IMR-90 (cell line): ENCODE data around the gene FAM219A. TPM values are rescaled to one million over a fixed set of nuclear protein-coding genes. Genes with fewer than 3 reads are reported as not detected.

Experiments
- ATAC-seq: fragments of 200-7000 bp; cut with Tn5 transposase; 2 replicates; pipeline ENCODE4 v1.9.1; 2020; ENCODE audit warnings: low read depth, mild to moderate bottlenecking, moderate library complexity
- BruUV-seq: library from RNA; stranded (reverse); fragments of 400-500 nt; replicated peaks from 2 replicates; lab custom pipeline; 2021; lab: Mats Ljungman, UMichigan
- CTCF ChIA-PET: fragments of 300-600 bp; formaldehyde crosslinking; extraction: SDS; loops from one replicate; lab custom pipeline; 2021; ENCODE audit warnings: antibody characterized with exemption; lab: Yijun Ruan, JAX
- POLR2A ChIA-PET: fragments of 300-600 bp; sonication (Branson Sonifier 250); formaldehyde crosslinking; loops from one replicate; lab custom pipeline; 2022; ENCODE audit warnings: antibody characterized with exemption; ENCODE audit not compliant: unreplicated experiment; lab: Charles Lee
- DNase-seq: peaks from one replicate; pipeline ENCODE4 v3.0.0; 2013
- H2AFZ ChIP-seq: replicated peaks from 2 replicates; pipeline ENCODE3; 2013; ENCODE audit warnings: low read length, mild to moderate bottlenecking; ENCODE audit not compliant: poor library complexity
- H2AK5ac ChIP-seq: 2 replicates; pipeline ENCODE4 v1.6.1; 2013; ENCODE audit warnings: low read depth, low read length, inconsistent platforms
- H2AK9ac ChIP-seq: replicated peaks from 2 replicates; pipeline ENCODE3; 2013; ENCODE audit warnings: mild to moderate bottlenecking, low read depth, low read length, moderate library complexity; ENCODE audit not compliant: poor library complexity
- H2BK120ac ChIP-seq: 2 replicates; pipeline ENCODE4 v1.6.1; 2013; ENCODE audit warnings: low read depth, low read length, inconsistent platforms
- H2BK15ac ChIP-seq: 3 replicates; pipeline ENCODE4 v1.6.1; 2013; ENCODE audit warnings: low read depth, low read length, inconsistent platforms
- H2BK20ac ChIP-seq: 2 replicates; pipeline ENCODE4 v1.6.1; 2013; ENCODE audit warnings: low read depth, mild to moderate bottlenecking, inconsistent platforms, low read length, moderate library complexity
- H2BK5ac ChIP-seq: 2 replicates; pipeline ENCODE4 v1.6.1; 2013; ENCODE audit warnings: mild to moderate bottlenecking, low read depth, low read length, inconsistent platforms; ENCODE audit not compliant: poor library complexity, severe bottlenecking
- H3K14ac ChIP-seq: replicated peaks from 2 replicates; pipeline ENCODE4 v1.6.1; 2013; ENCODE audit warnings: low read depth, low read length, inconsistent platforms
- H3K18ac ChIP-seq: 2 replicates; pipeline ENCODE4 v1.6.1; 2013; ENCODE audit warnings: low read depth, low read length, control low read depth
- H3K23ac ChIP-seq: 2 replicates; pipeline ENCODE4 v1.6.1; 2013; ENCODE audit warnings: low read depth, low read length, inconsistent platforms
- H3K27ac ChIP-seq: 2 replicates; pipeline ENCODE4 v1.5.1; 2013; ENCODE audit warnings: mild to moderate bottlenecking, control low read depth, low read length; ENCODE audit not compliant: insufficient read depth
- H3K27me3 ChIP-seq: 2 replicates; pipeline ENCODE4 v1.6.1; 2013; ENCODE audit warnings: low read length; ENCODE audit not compliant: control insufficient read depth, insufficient read depth
- H3K36me3 ChIP-seq: 2 replicates; pipeline ENCODE4 v1.6.1; 2013; ENCODE audit warnings: low read length, mixed read lengths; ENCODE audit not compliant: control insufficient read depth, insufficient read depth
- H3K4ac ChIP-seq: 2 replicates; pipeline ENCODE4 v1.6.1; 2013; ENCODE audit warnings: low read depth, low read length, inconsistent platforms
- H3K4me1 ChIP-seq: 2 replicates; pipeline ENCODE4 v1.6.1; 2013; ENCODE audit warnings: low read length, mixed read lengths; ENCODE audit not compliant: control insufficient read depth, insufficient read depth
- H3K4me2 ChIP-seq: 2 replicates; pipeline ENCODE4 v1.6.1; 2013; ENCODE audit warnings: low read depth, mild to moderate bottlenecking, control low read depth, low read length, moderate library complexity
- H3K4me3 ChIP-seq: 2 replicates; pipeline ENCODE4 v1.5.1; 2013; ENCODE audit warnings: low read depth, mild to moderate bottlenecking, control low read depth, low read length, moderate library complexity; ENCODE audit not compliant: insufficient read depth
- H3K56ac ChIP-seq: 2 replicates; pipeline ENCODE4 v1.6.1; 2013; ENCODE audit warnings: low read length, inconsistent platforms; ENCODE audit not compliant: insufficient read depth; ENCODE audit errors: extremely low read depth
- H3K79me1 ChIP-seq, 2 experiments: 2 replicates each; pipeline ENCODE4 v1.6.1; 2013; ENCODE audit warnings: low read length in 2 of 2, inconsistent platforms in 1 of 2, low read depth in 1 of 2
- H3K9ac ChIP-seq: 2 replicates; pipeline ENCODE4 v1.6.1; 2013; ENCODE audit warnings: low read depth, low read length, control low read depth
- H3K9me1 ChIP-seq: 2 replicates; pipeline ENCODE4 v1.6.1; 2013; ENCODE audit warnings: low read length, inconsistent platforms; ENCODE audit not compliant: insufficient read depth
- H3K9me3 ChIP-seq: 2 replicates; pipeline ENCODE4 v1.6.1; 2013; ENCODE audit warnings: low read length; ENCODE audit not compliant: control insufficient read depth, insufficient read depth
- H4K20me1 ChIP-seq: 2 replicates; pipeline ENCODE4 v1.6.1; 2013; ENCODE audit warnings: low read length, inconsistent platforms; ENCODE audit not compliant: insufficient read depth
- H4K5ac ChIP-seq: 2 replicates; pipeline ENCODE4 v1.6.1; 2013; ENCODE audit warnings: mild to moderate bottlenecking, low read depth, low read length, control low read depth
- H4K8ac ChIP-seq, 2 experiments: 2 replicates each; pipeline ENCODE4 v1.6.1; 2013; ENCODE audit warnings: low read depth in 2 of 2, low read length in 2 of 2, control low read depth in 1 of 2, inconsistent platforms in 1 of 2
- H4K91ac ChIP-seq: 2 replicates; pipeline ENCODE4 v1.6.1; 2013; ENCODE audit warnings: low read depth, low read length, inconsistent platforms; ENCODE audit not compliant: insufficient read depth
- BHLHE40 ChIP-seq: fragments of 150-350 bp; IDR thresholded peaks from 2 replicates; pipeline ENCODE4 v1.6.1; 2016; ENCODE audit warnings: mild to moderate bottlenecking, low read depth, low read length
- CEBPB ChIP-seq: IDR thresholded peaks from 2 replicates; pipeline ENCODE4 v1.6.1; 2012; ENCODE audit warnings: low read depth, low read length, improper control_type of control experiment
- ELK1 ChIP-seq: fragments of 150-350 bp; IDR thresholded peaks from 2 replicates; pipeline ENCODE4 v1.6.1; 2016; ENCODE audit warnings: low read depth, mild to moderate bottlenecking, low read length, moderate library complexity, borderline replicate concordance
- MXI1 ChIP-seq: IDR thresholded peaks from 2 replicates; pipeline ENCODE4 v1.6.1; 2012; ENCODE audit warnings: low read depth, mild to moderate bottlenecking, low read length, moderate library complexity, borderline replicate concordance
- NFE2L2 ChIP-seq: fragments of 150-350 bp; IDR thresholded peaks from 2 replicates; pipeline ENCODE4 v1.6.1; 2016; ENCODE audit warnings: low read depth, mild to moderate bottlenecking, low read length
- RCOR1 ChIP-seq: IDR thresholded peaks from 2 replicates; pipeline ENCODE4 v1.6.1; 2012; ENCODE audit warnings: mild to moderate bottlenecking, low read length, improper control_type of control experiment; ENCODE audit not compliant: insufficient replicate concordance
- RFX5 ChIP-seq: IDR thresholded peaks from 2 replicates; pipeline ENCODE4 v1.8.0; 2012; ENCODE audit warnings: low read depth, mild to moderate bottlenecking, low read length, moderate library complexity
- USF2 ChIP-seq: fragments of 150-350 bp; IDR thresholded peaks from 2 replicates; pipeline ENCODE4 v1.6.1; 2017; ENCODE audit warnings: mild to moderate bottlenecking, antibody characterized with exemption, low read length, low read depth
- WGBS, 2 experiments: methylation state at CpG; one replicate each; pipeline versions ENCODE4 v1.1.5 to v1.1.7; 2013; ENCODE audit warnings: missing lambda C conversion rate in 2 of 2; ENCODE audit not compliant: insufficient read length in 1 of 2; ENCODE audit errors: extremely low coverage in 2 of 2; 5-methylcytosine and 5-hydroxymethylcytosine counted together
- dilution Hi-C: fragments of 300-500 bp; cut with HindIII; formaldehyde crosslinking; loops from one replicate; pipeline ENCODE4 v1.14.3; 2018; ENCODE audit warnings: low sequenced_read_pairs; ENCODE audit not compliant: unreplicated experiment
- in situ Hi-C: fragments of 300-500 bp; cut with MboI; formaldehyde crosslinking; loops from 3 replicates; pipeline ENCODE4 v1.14.3; 2019; ENCODE audit warnings: low sequenced_read_pairs, inconsistent platforms, mixed read lengths
- intact Hi-C: fragments of 100-400 bp; cut with micrococcal nuclease; formaldehyde crosslinking; loops from 2 replicates; pipeline ENCODE4 v1.10.0; 2022
- polyA plus RNA-seq, 3 experiments: library from polyadenylated mRNA; depleted of rRNA; stranded (reverse); fragments of >200 nt; gene quantifications; 2 replicates each; pipeline ENCODE4 v1.2.3, GENCODE V29; 2012; ENCODE audit warnings: low replicate concordance in 1 of 3
- total RNA-seq: library from RNA; depleted of rRNA; stranded (reverse); fragments of >200 nt; gene quantifications from 2 replicates; pipeline ENCODE4 v1.2.3, GENCODE V29; 2012

The FAM219A gene
- total and polyA plus RNA-seq, 2 of the 4 experiments (the other 2 are of a cell fraction): 4.8 to 20.8 TPM

- Histone ChIP-seq H3K79me1 (peaks cover 15 to 29% of the 10 kb centered on the region in 2 experiments; a peak in 3 of 4 replicates), H3K23ac (no peak overlapping the region), H2BK5ac (no peak overlapping the region), H3K27ac (no peak overlapping the region), H3K18ac (no peak overlapping the region), H3K4me3 (no peak overlapping the region), H3K9me1 (peaks cover 9% of the 10 kb centered on the region), H2AK9ac (no peak overlapping the region), H3K9me3 (no peaks in the 10 kb centered on the region), H3K9ac (no peak overlapping the region), H4K20me1 (peaks cover 12% of the 10 kb centered on the region), H2BK120ac (no peak overlapping the region), H3K56ac (no peak overlapping the region), H4K8ac (no peak overlapping the region), H3K4ac (no peak overlapping the region), H3K27me3 (no peaks in the 10 kb centered on the region), H2BK15ac (no peak overlapping the region), H3K4me1 (no peaks in the 10 kb centered on the region), H2BK20ac (no peak overlapping the region), H4K5ac (no peak overlapping the region), H3K4me2 (no peak overlapping the region), H2AK5ac (no peak overlapping the region), H3K14ac (no peak overlapping the region), H4K91ac (no peak overlapping the region), H2AFZ (no peak overlapping the region), H3K36me3 (no peaks in the 10 kb centered on the region; the same call in 1 of the 2 replicates)
- TF ChIP-seq RCOR1 (no peak), NFE2L2 (no peak), USF2 (no peak), RFX5 (no peak), BHLHE40 (no peak), MXI1 (no peak), CEBPB (no peak), ELK1 (no peak)
- in situ Hi-C loops (no loop called here), intact Hi-C loops (no loop called here), dilution Hi-C loops (no loop called here)
- ATAC-seq: no peak
- ChIA-PET POLR2A (no interaction called here), CTCF (no interaction called here)
- no TSS peak for BruUV-seq
- DNase-seq: no peak
- WGBS, 2 experiments: 63% methylated on average over 2 of the region's 4 CpGs; no CpG with 5 or more reads in 1 of the 2 experiments
Measured at GRCh38 chr9:34419716-34420504, 38.5 kb downstream of the FAM219A start.
